HPDE6-E6E7 (cell line): ENCODE data around the gene TRIM44.
A peak's percentile ranks its signal among the peaks of the same experiment; 100 is the strongest.
"Not testable (repeated sequence)": the region's sequence is repeated elsewhere in the genome, so short reads cannot be mapped to it uniquely, and the experiment has no call there.

ENCODE experiments used
- DNase-seq: peaks from one replicate; pipeline ENCODE4 v3.0.0; 2011; ENCODE audit warnings: missing footprints; ENCODE audit errors: extremely low spot score

TRIM44 gene

DNA sequence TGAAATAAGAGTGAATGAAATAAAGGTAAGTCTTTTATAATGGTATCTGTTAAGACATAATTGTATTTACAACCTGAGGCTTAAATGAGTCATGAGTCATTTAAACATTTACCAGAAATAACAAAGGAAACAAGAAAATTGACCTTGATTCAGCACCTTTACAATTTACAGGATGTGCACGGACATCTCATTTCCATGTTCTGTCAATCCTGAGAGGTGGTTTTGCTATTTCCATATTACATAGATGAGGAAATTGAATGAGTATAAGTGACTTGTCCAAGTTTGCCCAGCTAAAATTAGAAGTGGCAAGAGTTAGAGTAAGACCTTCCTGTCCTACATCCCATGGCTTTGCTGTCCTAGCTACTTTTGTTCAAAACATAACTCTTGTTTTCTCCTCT lies 89.1 kb downstream of the TRIM44 start:
- DNase-seq, result peak; percentile 35

DNA sequence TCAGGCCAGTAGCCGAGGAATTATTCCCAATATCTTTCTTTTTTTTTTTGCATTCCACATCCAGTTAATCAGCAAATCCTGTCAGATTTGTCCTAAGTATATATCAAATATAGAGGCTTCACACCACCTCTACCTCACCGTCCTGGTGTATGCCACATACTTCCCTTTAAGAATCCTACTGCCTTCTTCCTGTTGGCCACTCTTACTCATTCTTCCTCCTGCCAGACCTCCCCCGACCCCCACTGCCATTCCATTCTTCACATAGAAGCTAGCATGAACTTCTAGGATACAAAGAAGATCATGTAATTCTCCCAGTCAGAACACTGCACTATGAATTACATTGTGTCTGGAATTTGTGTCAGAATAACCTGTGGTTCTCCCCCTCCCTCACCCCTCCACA lies 89.5 kb downstream of the TRIM44 start:
- no peak for DNase-seq

DNA sequence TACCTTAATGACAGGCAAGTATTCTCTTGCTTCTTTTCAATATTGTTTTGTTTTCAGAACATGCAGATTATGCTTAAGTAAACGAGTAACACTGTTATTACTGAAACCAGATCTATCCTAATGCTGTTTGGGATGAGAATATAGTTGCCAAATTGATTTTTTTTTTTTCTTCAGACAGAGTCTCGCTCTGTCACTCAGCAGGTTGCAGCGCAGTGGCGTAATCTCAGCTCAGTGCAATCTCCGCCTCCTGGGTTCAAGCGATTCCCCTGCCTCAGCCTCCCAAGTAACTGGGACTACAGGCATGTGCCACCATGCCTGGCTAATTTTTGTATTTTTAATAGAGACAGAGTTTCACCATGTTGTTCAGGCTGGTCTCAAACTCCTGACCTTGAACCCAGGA lies 91.0 kb downstream of the TRIM44 start:
- not testable (repeated sequence) for DNase-seq

DNA sequence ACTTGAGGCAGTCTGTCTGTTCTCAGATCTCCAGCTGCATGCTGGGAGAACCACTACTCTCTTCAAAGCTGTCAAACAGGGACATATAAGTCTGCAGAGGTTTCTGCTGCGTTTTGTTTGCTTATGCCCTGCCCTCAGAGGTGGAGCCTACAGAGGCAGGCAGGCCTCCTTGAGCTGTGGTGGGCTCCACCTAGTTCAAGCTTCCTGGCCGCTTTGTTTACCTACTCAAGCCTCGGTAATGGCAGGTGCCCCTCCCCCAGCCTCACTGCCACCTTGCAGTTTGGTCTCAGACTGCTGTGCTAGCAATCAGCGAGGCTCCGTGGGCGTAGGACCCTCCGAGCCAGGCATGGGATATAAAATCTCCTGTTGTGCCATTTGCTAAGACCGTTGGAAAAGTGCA lies 97.4 kb downstream of the TRIM44 start:
- not testable (repeated sequence) for DNase-seq

DNA sequence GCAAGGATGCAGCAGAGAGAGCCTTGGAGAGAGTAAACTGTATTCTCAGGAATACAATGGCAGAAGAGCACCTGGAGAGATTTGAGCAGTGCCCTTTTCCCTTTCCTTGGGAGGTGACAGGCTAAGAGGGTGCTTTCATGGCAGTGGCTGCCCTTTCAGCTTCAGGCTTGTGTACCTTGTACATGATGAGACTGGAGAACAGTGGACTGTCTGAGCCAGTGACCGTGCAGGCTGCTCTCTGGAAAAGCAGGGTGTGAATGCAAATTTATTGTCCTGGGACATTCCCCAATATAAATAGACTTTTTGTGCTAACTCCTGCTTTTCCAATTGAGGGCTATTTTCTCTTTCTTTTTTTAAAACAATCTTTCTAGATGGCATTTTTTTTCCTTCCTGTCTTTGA lies 99.3 kb downstream of the TRIM44 start:
- DNase-seq, result no peak

DNA sequence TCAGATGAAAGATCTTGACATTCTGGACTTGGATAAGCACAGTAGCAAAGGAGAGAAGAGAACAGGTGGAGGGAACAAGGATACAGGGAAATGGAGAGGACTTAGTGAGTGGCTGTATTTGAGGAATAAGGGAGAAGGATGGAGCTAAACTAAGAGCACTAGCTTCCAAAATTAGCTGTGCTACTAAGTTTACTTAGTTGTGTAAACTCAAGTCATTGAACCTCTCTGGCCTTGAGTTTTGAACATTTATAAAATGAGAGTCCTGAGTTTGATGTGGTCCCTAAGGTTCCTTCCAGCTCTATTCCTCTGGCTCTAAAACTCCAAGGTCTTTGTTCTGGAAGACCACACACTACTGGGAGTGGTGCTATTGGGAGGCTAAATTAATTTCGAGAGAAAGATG lies 100.7 kb downstream of the TRIM44 start:
- no peak for DNase-seq

DNA sequence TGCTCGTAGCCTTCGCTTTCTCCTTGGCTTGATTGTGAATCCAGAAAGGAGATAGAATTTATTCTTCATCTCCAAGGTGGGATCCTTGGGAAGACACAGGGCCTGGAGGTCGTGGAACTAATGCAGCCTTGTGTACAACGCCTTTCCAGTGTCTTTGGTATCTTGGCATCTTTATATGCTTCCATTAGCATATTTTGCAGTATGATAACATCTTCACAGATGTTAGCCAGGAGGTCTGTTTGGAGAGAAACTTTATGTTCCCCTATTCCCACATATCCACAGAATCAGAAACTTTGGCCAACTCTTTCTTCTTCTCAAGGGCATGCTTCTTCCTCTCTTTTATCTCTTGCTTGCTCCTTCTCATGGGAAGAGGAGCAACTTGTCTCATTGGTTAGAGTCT lies 101.2 kb downstream of the TRIM44 start:
- DNase-seq, result no peak

DNA sequence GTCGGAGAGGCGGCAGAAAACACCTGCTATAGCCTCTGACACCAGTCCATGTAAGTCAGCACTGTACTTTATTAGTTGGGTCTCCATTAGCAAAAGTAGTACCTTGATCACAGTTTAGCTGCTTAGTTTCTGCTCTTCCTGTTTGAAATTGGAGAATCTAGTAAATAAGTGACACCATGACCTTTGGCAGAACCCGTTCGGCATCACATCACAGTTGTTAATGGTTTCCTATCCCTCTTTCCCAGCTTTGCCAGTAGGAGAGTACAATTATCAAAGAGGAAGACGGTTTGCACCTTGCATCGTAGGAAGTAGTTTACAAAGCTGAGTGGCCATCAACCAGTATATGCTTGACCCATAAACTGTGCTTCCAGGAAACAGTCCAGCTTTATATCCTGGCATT lies 101.8 kb downstream of the TRIM44 start:
- DNase-seq, result no peak

DNA sequence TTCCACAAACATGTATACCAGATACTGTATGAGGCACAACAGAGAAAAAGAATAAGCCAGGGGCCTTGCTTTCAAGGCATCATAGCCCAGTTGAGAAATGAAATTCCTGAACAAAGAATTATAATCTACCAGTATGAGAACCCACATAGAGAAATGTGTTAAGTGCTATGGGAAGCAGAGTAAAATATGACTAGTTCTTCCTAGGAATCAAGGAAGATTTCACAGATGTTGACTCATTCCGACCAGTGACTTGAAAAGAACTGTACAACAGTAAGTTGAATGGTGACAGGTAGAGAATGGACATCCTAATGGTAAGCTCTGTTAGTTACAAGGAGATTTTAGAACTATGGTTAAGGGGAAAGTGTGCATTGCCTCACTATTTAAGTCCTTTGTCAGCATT lies 102.6 kb downstream of the TRIM44 start:
- DNase-seq, result no peak

DNA sequence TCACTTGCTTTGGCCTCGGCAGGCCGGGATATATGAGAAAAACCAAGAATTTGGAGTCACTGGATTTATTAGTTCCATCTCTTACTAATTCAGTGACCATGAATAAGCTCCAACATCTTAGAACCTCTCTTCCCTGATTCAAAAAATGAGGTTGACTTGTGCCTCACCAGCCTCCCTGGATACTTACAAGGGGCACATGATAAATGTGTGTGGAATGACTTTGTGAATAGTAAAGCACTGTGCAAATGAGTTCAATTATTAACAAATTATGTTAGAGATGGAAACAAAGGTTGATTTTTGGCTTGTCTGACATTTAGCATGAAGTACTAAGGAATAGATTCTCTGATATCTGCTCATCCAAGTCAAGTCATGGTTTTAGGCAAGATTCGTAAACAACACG lies 104.1 kb downstream of the TRIM44 start:
- DNase-seq, result no peak

DNA sequence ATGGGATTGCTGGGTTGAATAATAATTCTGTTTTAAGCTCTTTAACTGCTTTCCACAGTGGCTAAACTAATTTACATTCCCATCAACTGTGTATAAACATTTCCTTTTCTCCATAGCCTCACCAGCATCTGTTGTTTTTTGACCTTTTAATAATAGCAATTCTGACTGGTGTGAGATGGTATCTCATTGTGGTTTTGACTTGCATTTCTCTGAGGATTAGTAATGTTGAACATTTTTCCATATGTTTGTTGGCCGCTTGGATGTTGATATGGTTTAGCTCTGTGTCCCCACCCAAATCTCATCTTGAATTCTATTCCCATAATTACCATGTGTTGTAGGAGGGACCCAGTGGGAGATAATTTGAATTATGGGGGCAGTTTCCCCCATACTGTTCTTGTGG lies 107.8 kb downstream of the TRIM44 start:
- not testable (repeated sequence) for DNase-seq

DNA sequence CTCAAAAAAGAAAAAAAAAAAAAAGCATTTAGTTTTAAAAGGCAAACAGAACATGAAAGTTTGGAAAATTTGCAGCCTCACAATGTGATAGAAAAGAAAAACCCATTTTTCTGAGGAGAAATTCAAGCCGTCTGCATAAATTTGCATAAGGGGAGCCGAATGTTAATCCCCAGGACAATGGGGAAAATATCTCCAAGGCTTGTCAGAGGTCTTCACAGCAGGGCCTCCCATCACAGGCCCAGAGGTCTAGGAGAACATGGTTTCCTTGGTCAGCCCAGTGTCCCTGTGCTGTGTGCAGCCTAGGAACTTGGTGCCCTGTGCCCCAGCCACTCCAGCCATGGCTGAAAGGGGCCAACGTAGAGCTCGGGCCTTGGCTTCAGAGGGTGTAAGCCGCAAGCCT lies 109.1 kb downstream of the TRIM44 start:
- no peak for DNase-seq

DNA sequence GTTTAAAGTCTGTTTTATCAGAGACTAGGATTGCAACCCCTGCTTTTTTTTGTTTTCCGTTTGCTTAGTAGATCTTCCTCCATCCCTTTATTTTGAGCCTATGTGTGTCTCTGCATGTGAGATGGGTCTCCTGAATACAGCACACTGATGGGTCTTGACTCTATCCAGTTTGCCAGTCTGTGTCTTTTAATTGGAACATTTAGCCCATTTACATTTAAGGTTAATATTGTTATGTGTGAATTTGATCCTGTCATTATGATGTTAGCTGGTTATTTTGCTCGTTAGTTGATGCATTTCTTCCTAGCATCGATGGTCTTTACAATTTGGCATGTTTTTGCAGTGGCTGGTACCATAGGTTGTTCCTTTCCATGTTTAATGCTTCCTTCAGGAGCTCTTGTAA lies 114.7 kb downstream of the TRIM44 start:
- not testable (repeated sequence) for DNase-seq

DNA sequence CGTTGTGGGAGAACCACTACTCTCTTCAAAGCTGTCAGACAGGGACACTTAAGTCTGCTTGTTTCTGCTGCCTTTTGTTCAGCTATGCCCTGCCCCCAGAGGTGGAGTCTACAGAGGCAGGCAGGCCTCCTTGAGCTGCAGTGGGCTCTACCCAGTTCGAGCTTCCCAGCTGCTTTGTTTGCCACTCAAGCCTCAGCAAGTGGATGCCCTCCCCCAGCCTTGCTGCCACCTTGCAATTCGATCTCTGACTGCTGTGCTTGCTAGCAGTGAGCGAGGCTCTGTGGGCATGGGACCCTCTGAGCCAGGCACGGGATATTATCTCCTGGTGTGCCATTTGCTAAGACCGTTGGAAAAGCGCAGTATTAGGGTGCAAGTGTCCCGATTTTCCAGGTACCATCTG lies 116.4 kb downstream of the TRIM44 start:
- not testable (repeated sequence) for DNase-seq

DNA sequence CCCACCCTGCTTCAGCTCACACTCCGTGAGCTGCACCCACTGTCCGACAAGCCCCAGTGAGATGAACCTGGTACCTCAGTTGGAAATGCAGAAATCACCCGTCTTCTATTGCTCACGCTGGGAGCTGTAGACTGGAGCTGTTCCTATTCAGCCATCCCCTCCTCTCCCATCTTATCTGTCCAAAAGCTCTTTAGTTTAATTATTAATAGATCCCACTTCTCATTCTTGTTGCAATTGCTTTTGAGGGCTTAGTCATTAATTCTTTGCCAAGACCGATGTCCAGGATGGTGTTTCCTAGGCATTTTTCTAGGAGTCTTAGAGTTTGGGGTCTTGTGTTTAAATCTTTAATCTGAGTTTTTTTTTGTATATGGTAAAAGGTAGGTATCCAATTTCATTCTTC lies 116.8 kb downstream of the TRIM44 start:
- DNase-seq, result no peak

DNA sequence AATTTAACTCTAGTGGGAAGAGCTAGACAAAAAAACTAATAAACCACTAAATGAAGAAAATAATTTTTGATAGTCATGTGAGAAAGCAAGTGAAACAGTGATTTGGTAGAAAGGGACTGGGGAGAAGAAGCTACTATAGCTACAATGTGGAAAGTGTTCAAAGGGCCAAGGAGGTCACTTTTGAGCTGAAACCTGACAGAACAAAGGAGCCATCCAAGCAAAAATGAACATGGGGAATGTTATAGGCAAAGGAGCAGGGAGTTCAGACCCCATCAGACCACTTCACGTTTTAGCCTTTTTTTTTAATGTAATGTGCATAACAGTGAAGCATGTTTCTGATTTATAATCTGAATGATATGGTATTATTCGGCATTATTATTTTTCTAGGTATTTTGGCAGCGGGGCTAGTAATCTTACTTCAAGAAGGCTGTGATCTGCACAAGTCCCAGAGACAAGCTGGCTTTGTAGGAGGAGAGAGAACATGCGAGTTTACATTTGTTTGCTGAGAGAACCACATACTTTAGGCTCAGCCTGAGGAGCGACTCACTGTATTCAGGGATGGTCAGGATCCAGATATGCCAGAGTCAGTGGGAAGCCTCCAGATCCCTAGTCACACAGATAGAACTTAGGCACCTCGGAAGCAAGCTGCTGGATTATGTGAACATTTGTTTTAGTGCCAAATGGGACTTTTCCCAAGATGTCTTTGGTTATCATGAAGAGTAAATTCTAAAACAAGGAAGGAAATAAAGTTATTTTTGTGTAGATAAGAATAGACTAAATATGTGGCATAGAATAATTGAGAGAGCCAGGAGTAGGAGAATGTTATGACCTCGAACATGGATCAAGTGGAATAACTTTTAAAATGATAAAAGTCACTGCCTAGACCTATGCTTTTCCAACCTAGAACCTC lies 118.6 kb downstream of the TRIM44 start:
- DNase-seq, result no peak

DNA sequence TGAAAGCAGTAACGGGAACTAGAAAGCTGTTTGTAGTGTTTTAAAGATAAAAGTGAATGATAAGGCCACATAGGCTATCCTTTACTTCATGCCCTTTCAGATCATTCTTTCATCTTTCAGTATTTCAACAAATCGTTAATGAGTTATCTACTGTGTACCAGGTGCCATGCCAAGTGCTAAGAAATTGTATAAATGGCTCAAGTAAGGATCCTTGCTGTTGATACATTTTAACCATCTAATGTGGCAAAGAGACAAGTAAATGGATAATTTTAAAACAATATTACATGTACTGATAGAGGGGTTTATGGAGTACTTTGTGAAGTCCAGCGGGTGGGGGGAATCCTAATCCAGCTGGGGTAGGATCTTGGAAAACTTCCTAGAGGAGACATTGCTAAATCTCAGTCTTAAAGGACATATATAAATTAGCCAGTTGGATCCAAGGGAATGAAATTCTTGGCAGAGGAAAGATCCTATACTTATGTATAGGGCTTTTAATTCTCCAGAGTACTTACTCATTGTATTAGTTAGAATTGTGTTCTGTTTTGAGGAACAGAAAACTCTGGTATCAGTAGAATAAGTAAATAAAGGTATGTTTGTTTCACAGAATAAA lies 119.4 kb downstream of the TRIM44 start:
- no peak for DNase-seq

DNA sequence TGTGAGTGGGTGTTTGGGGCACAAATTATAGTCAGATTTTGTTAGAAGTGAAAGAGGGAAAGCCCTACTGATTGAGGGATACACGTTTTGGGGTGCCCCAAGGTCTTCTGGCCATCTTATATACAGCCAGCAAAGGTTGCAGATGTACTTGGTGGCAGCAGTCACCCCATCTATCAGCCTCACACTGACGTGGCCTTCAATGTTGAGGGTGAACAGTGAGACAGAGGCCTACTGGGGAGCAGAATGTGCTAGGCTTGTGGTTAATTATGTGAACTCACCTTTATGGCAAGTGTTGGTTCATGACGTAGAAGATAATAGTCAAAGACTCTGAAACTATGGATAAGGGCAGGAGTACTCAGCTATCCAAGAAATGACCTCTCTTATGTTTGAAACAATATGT lies 121.2 kb downstream of the TRIM44 start:
- DNase-seq, result no peak

DNA sequence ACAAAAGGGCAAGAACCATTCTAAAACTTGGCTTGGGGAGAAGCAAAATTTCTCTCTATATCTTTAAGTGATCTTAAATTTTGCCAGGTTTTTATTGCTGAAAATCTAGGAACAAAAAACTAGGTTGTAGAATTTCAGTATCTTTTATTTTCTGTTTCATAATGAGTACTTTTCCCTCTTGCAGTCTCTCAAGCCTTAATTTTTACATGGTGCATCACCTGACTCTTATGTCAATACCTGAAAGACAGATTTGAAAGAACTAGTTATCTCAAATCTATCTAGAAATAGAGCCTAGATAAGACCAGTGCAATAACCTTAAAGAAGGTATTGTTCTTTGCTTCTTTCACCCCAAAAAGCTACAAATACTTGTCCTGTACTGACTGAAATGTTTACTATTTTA lies 122.1 kb downstream of the TRIM44 start:
- DNase-seq, result no peak

DNA sequence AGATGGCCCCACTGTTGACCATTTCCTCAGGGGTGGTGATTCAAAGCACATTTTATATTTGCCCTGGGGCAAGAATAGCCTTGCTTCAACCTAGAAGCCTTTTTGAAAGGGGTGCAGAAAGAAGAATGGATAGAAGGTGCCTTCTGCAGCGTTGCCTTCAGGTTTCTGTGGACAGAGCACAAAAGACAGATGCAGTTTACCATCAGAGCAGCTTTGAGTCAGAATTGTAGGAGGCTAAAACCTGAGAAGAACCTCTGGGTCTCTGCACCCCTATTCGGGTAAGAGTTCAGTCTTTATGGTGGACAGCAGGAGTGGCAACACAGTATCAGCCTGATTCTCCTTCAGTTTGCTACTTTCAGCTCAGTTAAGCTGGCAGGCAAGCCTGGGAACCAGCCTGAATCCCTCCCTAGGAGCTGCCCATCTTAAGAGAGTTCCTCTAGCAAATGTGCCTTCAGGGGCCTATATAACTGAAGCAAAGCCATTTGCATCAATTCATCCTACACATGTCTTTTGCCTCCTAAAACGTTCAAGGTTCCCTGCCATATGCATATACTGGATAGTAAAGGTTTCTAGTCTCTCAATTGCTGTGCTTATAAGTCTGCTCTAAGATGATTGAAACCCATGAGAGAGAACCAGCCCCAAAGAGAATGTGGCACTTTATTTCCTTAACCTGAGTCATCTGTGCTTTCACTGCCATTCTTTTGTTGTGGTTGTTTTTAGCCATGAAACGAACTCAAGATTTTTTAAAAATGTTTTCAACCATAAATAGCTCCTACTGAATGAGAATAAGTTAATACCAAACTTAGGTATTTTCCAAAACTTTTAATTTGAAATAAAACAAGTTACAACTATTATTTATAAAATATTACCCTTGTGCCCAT lies 123.0 kb downstream of the TRIM44 start:
- peak; percentile 21 for DNase-seq

DNA sequence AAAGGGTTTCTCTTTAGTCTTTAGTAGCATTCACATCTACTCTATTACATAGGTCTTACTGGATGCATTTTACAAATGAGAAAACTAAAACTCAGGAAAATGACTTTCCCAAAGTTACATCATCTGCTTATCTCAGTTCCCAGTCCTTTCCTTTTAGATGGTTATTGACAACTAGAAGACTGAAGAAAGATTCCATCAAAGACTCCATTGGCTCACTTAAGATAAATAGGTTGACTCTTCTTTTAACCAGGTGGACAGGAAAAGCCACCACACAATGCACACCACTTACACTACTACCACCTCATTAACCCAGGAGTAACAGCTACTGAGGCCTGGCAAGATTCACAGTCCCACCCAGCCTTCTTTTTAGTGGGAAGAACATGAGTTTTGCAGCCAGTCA lies 123.6 kb downstream of the TRIM44 start:
- no peak for DNase-seq

DNA sequence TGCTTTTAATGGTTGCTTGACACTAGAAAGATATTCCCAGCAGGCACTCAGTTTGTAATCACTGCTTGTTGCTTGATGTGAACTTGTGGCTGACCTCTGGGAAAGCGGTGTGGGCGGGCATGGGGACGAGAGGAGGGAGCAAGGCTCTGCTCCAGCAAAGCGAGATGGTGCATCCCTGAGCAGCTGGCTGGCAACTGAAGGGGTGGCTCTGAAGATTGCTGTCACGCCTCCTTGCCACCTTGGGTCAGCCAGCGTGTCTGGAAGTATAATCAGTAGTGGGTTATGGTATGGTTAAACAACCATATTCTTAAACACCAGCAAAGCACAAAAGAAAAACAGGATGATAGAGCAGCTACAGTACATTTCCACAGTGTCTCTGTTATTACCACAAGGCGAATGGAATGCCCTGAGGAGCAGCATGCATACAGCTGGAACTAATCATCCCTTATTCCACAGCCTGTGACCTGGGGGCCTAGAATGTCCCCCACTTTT lies 124.5 kb downstream of the TRIM44 start:
- DNase-seq, result no peak
